HepG2 (cell line): Measurements from ENCODE around the gene SEPHS2. TPM values are rescaled to one million over a fixed set of nuclear protein-coding genes. Genes with fewer than 3 reads are reported as not detected.

Experiments used
- DPF2 ChIP-seq: sonication (generic); formaldehyde crosslinking; IDR thresholded peaks from 2 replicates; pipeline ENCODE4 v1.4.0; 2020; ENCODE audit warnings: mild to moderate bottlenecking, low read depth, missing genetic modification reagents, borderline replicate concordance
- ERF ChIP-seq: IDR thresholded peaks from 2 replicates; pipeline ENCODE4 v1.6.1; 2018; ENCODE audit warnings: missing biosample characterization, missing genetic modification reagents
- ETS1 ChIP-seq: sonication (generic); formaldehyde crosslinking; IDR thresholded peaks from 2 replicates; pipeline ENCODE4 v1.4.0; 2020; ENCODE audit warnings: missing genetic modification reagents
- EZH2 ChIP-seq: conservative IDR thresholded peaks from 2 replicates; pipeline ENCODE4 v1.6.1; 2012; ENCODE audit warnings: mild to moderate bottlenecking, low read depth, low read length, moderate library complexity
- FLYWCH1 ChIP-seq: sonication (generic); formaldehyde crosslinking; IDR thresholded peaks from 2 replicates; pipeline ENCODE4 v1.8.1; 2023; ENCODE audit warnings: mild to moderate bottlenecking, missing genetic modification reagents
- FOXO1 ChIP-seq: sonication (generic); formaldehyde crosslinking; IDR thresholded peaks from 2 replicates; pipeline ENCODE4 v1.4.0; 2020; ENCODE audit warnings: missing genetic modification reagents
- GFI1 ChIP-seq: sonication (generic); formaldehyde crosslinking; IDR thresholded peaks from 2 replicates; pipeline ENCODE4 v1.5.0; 2020; ENCODE audit warnings: missing genetic modification reagents, mild to moderate bottlenecking, borderline replicate concordance
- GMEB1 ChIP-seq: sonication (generic); formaldehyde crosslinking; IDR thresholded peaks from 2 replicates; pipeline ENCODE4 v1.5.1; 2020; ENCODE audit warnings: missing genetic modification reagents, mild to moderate bottlenecking, borderline replicate concordance
- KMT2B ChIP-seq: IDR thresholded peaks from 2 replicates; pipeline ENCODE4 v1.6.1; 2016; ENCODE audit warnings: missing genetic modification reagents, missing compliant biosample characterization
- MAFK ChIP-seq, 2 experiments: IDR thresholded peaks in 1 of 2; conservative IDR thresholded peaks in 1 of 2; 2 replicates each; pipeline ENCODE4 v1.6.1; 2011; ENCODE audit warnings: improper control_type of control experiment in 2 of 2, low read length in 2 of 2
- MEIS1 ChIP-seq: sonication (generic); formaldehyde crosslinking; IDR thresholded peaks from 2 replicates; pipeline ENCODE4 v1.9.0; 2021; ENCODE audit warnings: mild to moderate bottlenecking, missing genetic modification reagents, moderate library complexity, borderline replicate concordance
- PHF20 ChIP-seq: sonication (generic); formaldehyde crosslinking; IDR thresholded peaks from 2 replicates; pipeline ENCODE4 v1.5.0; 2020; ENCODE audit warnings: mild to moderate bottlenecking, missing genetic modification reagents
- TFDP2 ChIP-seq: sonication (generic); formaldehyde crosslinking; IDR thresholded peaks from 2 replicates; pipeline ENCODE4 v1.4.0; 2020; ENCODE audit warnings: missing genetic modification reagents
- ZGPAT ChIP-seq: IDR thresholded peaks from 2 replicates; pipeline ENCODE4 v1.6.1; 2016; ENCODE audit warnings: mild to moderate bottlenecking
- ZNF362 ChIP-seq: sonication (generic); formaldehyde crosslinking; IDR thresholded peaks from 2 replicates; pipeline ENCODE4 v1.4.0; 2020; ENCODE audit warnings: missing genetic modification reagents, mild to moderate bottlenecking, borderline replicate concordance
- ZNF670 ChIP-seq: sonication (generic); formaldehyde crosslinking; IDR thresholded peaks from 2 replicates; pipeline ENCODE4 v1.8.0; 2022; ENCODE audit warnings: mild to moderate bottlenecking, missing genetic modification reagents, borderline replicate concordance
- ZNF768 ChIP-seq: sonication (generic); formaldehyde crosslinking; IDR thresholded peaks from 2 replicates; pipeline ENCODE4 v1.4.0; 2020; ENCODE audit warnings: missing genetic modification reagents
- polyA plus RNA-seq, 8 experiments: library from polyadenylated mRNA; depleted of rRNA in 3 of 8; stranded (reverse) in 7 of 8; unstranded in 1 of 8; fragments of >200 nt; fragmentation: Illumina TruSeq in 4 of 8; extraction: Trizol in 4 of 8; gene quantifications; 2 replicates each; pipeline versions ENCODE4 v1.2.1 to v1.2.3, GENCODE V29; 2011 to 2016; ENCODE audit warnings: low read depth in 4 of 8, missing spikeins in 1 of 8, mixed read lengths in 1 of 8; ENCODE audit not compliant: insufficient read depth in 1 of 8
- total RNA-seq, 5 experiments: library from RNA; depleted of rRNA; stranded (reverse); fragments of >200 nt; fragmentation: Illumina TruSeq; extraction: Trizol; gene quantifications; 2 replicates each; pipeline ENCODE4 v1.2.3, GENCODE V29; 2016; ENCODE audit warnings: low read depth in 1 of 5
- TF ChIP-seq, protein P1 (sequence below): IDR thresholded peaks from 2 replicates; pipeline ENCODE4 v1.6.1; 2016
- TF ChIP-seq, protein P2 (sequence below): sonication (generic); formaldehyde crosslinking; IDR thresholded peaks from 2 replicates; pipeline ENCODE4 v1.4.0; 2020; ENCODE audit warnings: missing genetic modification reagents

The SEPHS2 gene
- total and polyA plus RNA-seq, 2 of the 13 experiments (the other 11 are each of a cell fraction or from before 2014, with no cell fraction given), result 20.7 to 127 TPM

- TF ChIP-seq GMEB1 (CRISPR knock-in tag), result no peak; the same call in 1 of the 2 replicates
- peak; percentile 44 for TF ChIP-seq PHF20 (CRISPR knock-in tag)
- TF ChIP-seq, protein P1, sequence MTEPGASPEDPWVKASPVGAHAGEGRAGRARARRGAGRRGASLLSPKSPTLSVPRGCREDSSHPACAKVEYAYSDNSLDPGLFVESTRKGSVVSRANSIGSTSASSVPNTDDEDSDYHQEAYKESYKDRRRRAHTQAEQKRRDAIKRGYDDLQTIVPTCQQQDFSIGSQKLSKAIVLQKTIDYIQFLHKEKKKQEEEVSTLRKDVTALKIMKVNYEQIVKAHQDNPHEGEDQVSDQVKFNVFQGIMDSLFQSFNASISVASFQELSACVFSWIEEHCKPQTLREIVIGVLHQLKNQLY (CRISPR knock-in tag), result peak; percentile 22; the same call in 1 of the 2 replicates
- no peak for TF ChIP-seq KMT2B (CRISPR knock-in tag)
- peak; percentile 83 for TF ChIP-seq ERF (CRISPR knock-in tag)
- TF ChIP-seq ZNF670 (CRISPR knock-in tag), result no peak; the same call in 1 of the 2 replicates
- TF ChIP-seq TFDP2 (CRISPR knock-in tag), result peak; percentile 12; the same call in 1 of the 2 replicates
- TF ChIP-seq MEIS1, result no peak; the same call in 1 of the 2 replicates
- TF ChIP-seq, protein P2, sequence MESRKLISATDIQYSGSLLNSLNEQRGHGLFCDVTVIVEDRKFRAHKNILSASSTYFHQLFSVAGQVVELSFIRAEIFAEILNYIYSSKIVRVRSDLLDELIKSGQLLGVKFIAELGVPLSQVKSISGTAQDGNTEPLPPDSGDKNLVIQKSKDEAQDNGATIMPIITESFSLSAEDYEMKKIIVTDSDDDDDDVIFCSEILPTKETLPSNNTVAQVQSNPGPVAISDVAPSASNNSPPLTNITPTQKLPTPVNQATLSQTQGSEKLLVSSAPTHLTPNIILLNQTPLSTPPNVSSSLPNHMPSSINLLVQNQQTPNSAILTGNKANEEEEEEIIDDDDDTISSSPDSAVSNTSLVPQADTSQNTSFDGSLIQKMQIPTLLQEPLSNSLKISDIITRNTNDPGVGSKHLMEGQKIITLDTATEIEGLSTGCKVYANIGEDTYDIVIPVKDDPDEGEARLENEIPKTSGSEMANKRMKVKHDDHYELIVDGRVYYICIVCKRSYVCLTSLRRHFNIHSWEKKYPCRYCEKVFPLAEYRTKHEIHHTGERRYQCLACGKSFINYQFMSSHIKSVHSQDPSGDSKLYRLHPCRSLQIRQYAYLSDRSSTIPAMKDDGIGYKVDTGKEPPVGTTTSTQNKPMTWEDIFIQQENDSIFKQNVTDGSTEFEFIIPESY, result peak; percentile 92
- TF ChIP-seq ZGPAT (CRISPR knock-in tag), result peak; percentile 54
- TF ChIP-seq EZH2, result no peak
- TF ChIP-seq ZNF768 (CRISPR knock-in tag), result peak; percentile 72; the same call in 1 of the 2 replicates
- TF ChIP-seq GFI1 (CRISPR knock-in tag), result peak; percentile 24; the same call in 1 of the 2 replicates
- TF ChIP-seq ZNF362 (CRISPR knock-in tag), result no peak
- TF ChIP-seq MAFK (conservative IDR thresholded peaks at IDR 0.05 in 1 of 2, IDR thresholded peaks at IDR 0.05 in 1 of 2; ENCODE audit: low read length in 2 of 2), result no peak
- no peak; the same call in 1 of the 2 replicates for TF ChIP-seq FOXO1 (CRISPR knock-in tag)
- no peak; the same call in 1 of the 2 replicates for TF ChIP-seq FLYWCH1
- peak; percentile 57; the same call in 1 of the 2 replicates for TF ChIP-seq ETS1
- no peak for TF ChIP-seq DPF2 (CRISPR knock-in tag)
Observed at GRCh38 chr16:30430428-30430970, 15.2 kb downstream of the SEPHS2 start (continued).
